OCI-LY1 (cell line): ENCODE measurements around the gene RNF40.

Experiments used
- H2AFZ ChIP-seq: fragments of 200-600 bp; sonication (generic), shearing (Covaris generic); 2 replicates; pipeline ENCODE4 v1.6.0; 2014; ENCODE audit warnings: antibody characterized with exemption, mild to moderate bottlenecking, low read length
- H3F3A ChIP-seq: fragments of 200-600 bp; sonication (generic), shearing (Covaris generic); 2 replicates; pipeline ENCODE4 v1.6.0; 2014; ENCODE audit warnings: mild to moderate bottlenecking, antibody characterized with exemption, low read length, moderate library complexity; ENCODE audit not compliant: insufficient read depth
- H3K27ac ChIP-seq: fragments of 200-600 bp; sonication (generic); 2 replicates; pipeline ENCODE4 v1.5.1; 2014; ENCODE audit warnings: low read length, mixed run types, mild to moderate bottlenecking, low read depth; ENCODE audit not compliant: poor library complexity, severe bottlenecking
- H3K27me3 ChIP-seq: fragments of 200-600 bp; sonication (generic); 2 replicates; pipeline ENCODE4 v1.6.0; 2014; ENCODE audit warnings: antibody characterized with exemption, mild to moderate bottlenecking, low read length, moderate library complexity; ENCODE audit not compliant: insufficient read depth
- H3K36me3 ChIP-seq: fragments of 200-600 bp; sonication (generic); 2 replicates; pipeline ENCODE4 v1.6.1; 2014; ENCODE audit warnings: mild to moderate bottlenecking, antibody characterized with exemption, low read length, moderate library complexity, mixed read lengths; ENCODE audit not compliant: insufficient read depth
- H3K4me1 ChIP-seq: fragments of 200-600 bp; sonication (generic); 2 replicates; pipeline ENCODE4 v1.5.1; 2014; ENCODE audit warnings: mild to moderate bottlenecking, low read length, moderate library complexity; ENCODE audit not compliant: insufficient read depth, severe bottlenecking
- H3K4me2 ChIP-seq: fragments of 200-600 bp; sonication (generic), shearing (Covaris generic); 2 replicates; pipeline ENCODE4 v1.6.1; 2014; ENCODE audit warnings: low read length
- H3K4me3 ChIP-seq: fragments of 200-600 bp; sonication (generic); 2 replicates; pipeline ENCODE4 v1.5.1; 2014; ENCODE audit warnings: low read length, low read depth, mild to moderate bottlenecking, mixed read lengths; ENCODE audit not compliant: poor library complexity, severe bottlenecking
- H3K79me2 ChIP-seq: fragments of 200-600 bp; shearing (Covaris generic); 2 replicates; pipeline ENCODE4 v1.6.1; 2016; ENCODE audit warnings: mixed run types, low read length, mixed read lengths; ENCODE audit not compliant: insufficient read depth
- H3K9ac ChIP-seq: fragments of 200-600 bp; sonication (generic), shearing (Covaris generic); 2 replicates; pipeline ENCODE4 v1.6.1; 2014; ENCODE audit warnings: mild to moderate bottlenecking, low read length, mixed read lengths
- H3K9me2 ChIP-seq: fragments of 200-600 bp; sonication (generic), shearing (Covaris generic); 2 replicates; pipeline ENCODE4 v1.6.1; 2014; ENCODE audit warnings: low read depth, mild to moderate bottlenecking, low read length, mixed read lengths
- H3K9me3 ChIP-seq: fragments of 200-600 bp; shearing (Covaris generic); 2 replicates; pipeline ENCODE4 v1.6.1; 2014; ENCODE audit warnings: low read length, mixed read lengths
- H4K20me1 ChIP-seq: fragments of 200-600 bp; sonication (generic), shearing (Covaris generic); 2 replicates; pipeline ENCODE4 v1.6.0; 2016; ENCODE audit warnings: mild to moderate bottlenecking, low read length; ENCODE audit not compliant: insufficient read depth
- CTCF ChIP-seq: fragments of 200-600 bp; sonication (generic), shearing (Covaris generic); IDR thresholded peaks from 2 replicates; pipeline ENCODE4 v1.5.1; 2017; ENCODE audit warnings: mild to moderate bottlenecking, antibody characterized with exemption, low read length, moderate library complexity, mixed read lengths
- EZH2 ChIP-seq: fragments of 200-600 bp; sonication (generic), shearing (Covaris generic); IDR thresholded peaks from 2 replicates; pipeline ENCODE4 v1.8.0; 2017; ENCODE audit warnings: borderline replicate concordance, mixed run types, mild to moderate bottlenecking, antibody characterized with exemption, low read length, moderate library complexity, mixed read lengths

RNF40 gene

GRCh38 chr16:30722443-30722842 lies 39.7 kb upstream of the RNF40 start:
- no peaks in the 10 kb centered on the region for H3K79me2 ChIP-seq
- TF ChIP-seq CTCF (no peak), EZH2 (no peak)
- H3K9me3 ChIP-seq = no peaks in the 10 kb centered on the region
- no peak overlapping the region for H3K4me2 ChIP-seq
- H3K27me3 ChIP-seq = no peaks in the 10 kb centered on the region
- no peaks in the 10 kb centered on the region for H3K9me2 ChIP-seq
- H3K4me3 ChIP-seq = no peak overlapping the region
- H3K4me1 ChIP-seq = no peaks in the 10 kb centered on the region
- no peak overlapping the region for H2AFZ ChIP-seq
- H3K9ac ChIP-seq = no peak overlapping the region
- no peaks in the 10 kb centered on the region for H4K20me1 ChIP-seq
- no peaks in the 10 kb centered on the region for H3F3A ChIP-seq
- peaks cover 95% of the 10 kb centered on the region for H3K36me3 ChIP-seq
- H3K27ac ChIP-seq = no peak overlapping the region

DNA sequence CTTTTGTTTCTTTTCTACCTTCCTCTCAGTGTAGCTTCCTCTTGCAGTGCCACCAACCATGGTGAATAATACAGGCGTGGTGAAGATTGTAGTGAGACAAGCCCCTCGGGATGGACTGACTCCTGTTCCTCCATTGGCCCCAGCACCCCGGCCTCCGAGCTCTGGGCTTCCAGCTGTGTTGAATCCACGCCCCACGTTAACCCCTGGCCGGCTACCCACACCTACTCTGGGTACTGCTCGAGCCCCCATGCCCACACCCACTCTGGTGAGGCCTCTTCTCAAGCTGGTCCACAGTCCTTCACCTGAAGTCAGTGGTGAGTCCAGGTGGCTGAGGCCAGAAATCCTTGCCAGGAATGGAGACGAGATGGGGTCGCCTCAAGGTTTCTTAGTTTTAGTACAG lies 39.2 kb upstream of the RNF40 start:
- Histone ChIP-seq H3K9me3 (no peaks in the 10 kb centered on the region), H4K20me1 (no peaks in the 10 kb centered on the region), H3K27ac (no peak overlapping the region), H2AFZ (no peak overlapping the region), H3K27me3 (no peaks in the 10 kb centered on the region), H3K79me2 (no peaks in the 10 kb centered on the region), H3K4me1 (no peaks in the 10 kb centered on the region), H3F3A (no peaks in the 10 kb centered on the region), H3K4me3 (no peak overlapping the region), H3K36me3 (peaks cover 93% of the 10 kb centered on the region), H3K4me2 (no peak overlapping the region), H3K9me2 (no peaks in the 10 kb centered on the region), H3K9ac (no peak overlapping the region)
- TF ChIP-seq EZH2 (no peak), CTCF (no peak)

DNA sequence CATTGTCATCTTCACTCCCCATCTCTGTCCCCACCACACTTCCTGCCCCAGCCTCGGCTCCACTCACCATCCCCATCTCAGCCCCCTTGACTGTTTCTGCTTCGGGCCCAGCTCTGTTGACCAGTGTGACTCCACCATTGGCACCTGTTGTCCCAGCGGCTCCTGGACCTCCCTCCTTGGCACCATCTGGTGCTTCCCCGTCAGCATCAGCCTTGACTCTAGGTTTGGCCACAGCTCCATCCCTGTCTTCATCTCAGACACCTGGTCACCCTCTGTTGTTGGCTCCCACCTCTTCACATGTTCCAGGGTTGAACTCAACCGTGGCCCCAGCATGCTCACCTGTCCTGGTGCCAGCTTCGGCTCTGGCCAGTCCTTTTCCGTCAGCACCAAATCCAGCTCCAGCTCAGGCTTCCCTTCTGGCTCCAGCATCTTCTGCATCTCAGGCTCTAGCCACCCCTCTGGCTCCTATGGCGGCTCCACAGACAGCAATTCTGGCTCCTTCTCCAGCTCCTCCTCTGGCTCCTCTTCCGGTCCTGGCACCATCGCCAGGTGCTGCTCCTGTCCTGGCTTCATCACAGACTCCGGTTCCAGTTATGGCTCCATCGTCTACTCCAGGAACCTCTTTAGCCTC lies 38.3 kb upstream of the RNF40 start:
- no peaks in the 10 kb centered on the region for H3K9me3 ChIP-seq
- no peaks in the 10 kb centered on the region for H3K79me2 ChIP-seq
- no peaks in the 10 kb centered on the region for H3K4me1 ChIP-seq
- no peak overlapping the region for H3K27ac ChIP-seq
- no peak overlapping the region for H3K9ac ChIP-seq
- H3K4me3 ChIP-seq = no peak overlapping the region
- H3F3A ChIP-seq = no peaks in the 10 kb centered on the region
- H3K36me3 ChIP-seq = peaks cover 95% of the 10 kb centered on the region
- no peaks in the 10 kb centered on the region for H3K27me3 ChIP-seq
- no peaks in the 10 kb centered on the region for H3K9me2 ChIP-seq
- H3K4me2 ChIP-seq = no peak overlapping the region
- no peaks in the 10 kb centered on the region for H4K20me1 ChIP-seq
- TF ChIP-seq EZH2 (no peak), CTCF (no peak)
- no peak overlapping the region for H2AFZ ChIP-seq
